ENCODE data around the gene GSDME.
"Not testable (repeated sequence)": the region's sequence is repeated elsewhere in the genome, so short reads cannot be mapped to it uniquely, and the experiment has no call there.

Gene GSDME

GRCh38 chr7:24741679-24742505 lies 15.4 kb downstream of the GSDME start:
- no peak for DNase-seq (ENCODE audit: low read depth in 2 of 2)

- no peak for DNase-seq (ENCODE audit: low read depth in 2 of 2)
Measured at GRCh38 chr7:24740871-24741270, 16.4 kb downstream of the GSDME start.

GRCh38 chr7:24739306-24739705 lies 18.0 kb downstream of the GSDME start:
- DNase-seq (ENCODE audit: low read depth in 2 of 2): no peak

GRCh38 chr7:24738577-24738976 lies 18.7 kb downstream of the GSDME start:
- no peak for DNase-seq (ENCODE audit: low read depth in 2 of 2)

GRCh38 chr7:24737281-24737680 lies 20.0 kb downstream of the GSDME start:
- no peak for DNase-seq (ENCODE audit: low read depth in 2 of 2)

GRCh38 chr7:24735594-24735993 lies 21.7 kb downstream of the GSDME start:
- not testable (repeated sequence) for DNase-seq (ENCODE audit: low read depth in 2 of 2)

- no peak for DNase-seq (ENCODE audit: low read depth in 2 of 2)
Measured at GRCh38 chr7:24734306-24734705, 23.0 kb downstream of the GSDME start.

GRCh38 chr7:24733414-24734060 lies 23.7 kb downstream of the GSDME start:
- no peak for DNase-seq (ENCODE audit: low read depth in 2 of 2)

GRCh38 chr7:24732646-24733413 lies 24.4 kb downstream of the GSDME start:
- DNase-seq (ENCODE audit: low read depth in 2 of 2): no peak

- DNase-seq (ENCODE audit: low read depth in 2 of 2): no peak
Measured at GRCh38 chr7:24731313-24731712, 26.0 kb downstream of the GSDME start.

- no peak for DNase-seq (ENCODE audit: low read depth in 2 of 2)
Measured at GRCh38 chr7:24730018-24730369, 27.3 kb downstream of the GSDME start.

GRCh38 chr7:24729365-24730017 lies 27.8 kb downstream of the GSDME start:
- DNase-seq (ENCODE audit: low read depth in 2 of 2): no peak

GRCh38 chr7:24728503-24729364 lies 28.5 kb downstream of the GSDME start:
- DNase-seq (ENCODE audit: low read depth in 2 of 2): no peak

- DNase-seq (ENCODE audit: low read depth in 2 of 2): no peak
Measured at GRCh38 chr7:24728121-24728500, 29.2 kb downstream of the GSDME start.

- DNase-seq (ENCODE audit: low read depth in 2 of 2): no peak
Measured at GRCh38 chr7:24727154-24728120, 29.8 kb downstream of the GSDME start.

GRCh38 chr7:24725554-24726241 lies 31.6 kb downstream of the GSDME start:
- DNase-seq (ENCODE audit: low read depth in 2 of 2): no peak

GRCh38 chr7:24724451-24725190 lies 32.6 kb downstream of the GSDME start:
- DNase-seq (ENCODE audit: low read depth in 2 of 2): no peak

GRCh38 chr7:24723178-24723530 lies 34.1 kb downstream of the GSDME start:
- no peak for DNase-seq (ENCODE audit: low read depth in 2 of 2)

All from activated CD8-positive, alpha-beta memory T cell treated with anti-CD3 and anti-CD28 coated beads for 4 hours (primary cell).